Nephron progenitor cell (in vitro differentiated cells): ENCODE measurements around the gene P3H3.
"Not testable (repeated sequence)": the region's sequence is repeated elsewhere in the genome, so short reads cannot be mapped to it uniquely, and the experiment has no call there.

Source experiments
- DNase-seq: peaks from one replicate; pipeline ENCODE4 v3.0.0; 2021
- H3K27ac Mint-ChIP-seq: 2 replicates; pipeline ENCODE4 v1.8.0; 2021; ENCODE audit warnings: mild to moderate bottlenecking, moderate library complexity, mixed read lengths
- H3K27me3 Mint-ChIP-seq: 2 replicates; pipeline ENCODE4 v1.8.0; 2021; ENCODE audit warnings: mild to moderate bottlenecking, low read depth, mixed read lengths; ENCODE audit not compliant: poor library complexity
- H3K36me3 Mint-ChIP-seq: 2 replicates; pipeline ENCODE4 v1.8.0; 2021; ENCODE audit warnings: low read depth, mixed read lengths
- H3K4me1 Mint-ChIP-seq: 2 replicates; pipeline ENCODE4 v1.8.0; 2021; ENCODE audit warnings: mixed read lengths
- H3K4me3 Mint-ChIP-seq: 2 replicates; pipeline ENCODE4 v1.8.0; 2021; ENCODE audit warnings: mild to moderate bottlenecking, moderate library complexity, mixed read lengths
- H3K9me3 Mint-ChIP-seq: 2 replicates; pipeline ENCODE4 v1.8.0; 2021; ENCODE audit warnings: mild to moderate bottlenecking, moderate library complexity, mixed read lengths
- TF ChIP-seq, protein P1 (sequence below): fragments of 200-600 bp; sonication (generic); IDR thresholded peaks from 2 replicates; pipeline ENCODE4 v1.5.0; 2021; ENCODE audit warnings: antibody characterized with exemption

The P3H3 gene

DNA sequence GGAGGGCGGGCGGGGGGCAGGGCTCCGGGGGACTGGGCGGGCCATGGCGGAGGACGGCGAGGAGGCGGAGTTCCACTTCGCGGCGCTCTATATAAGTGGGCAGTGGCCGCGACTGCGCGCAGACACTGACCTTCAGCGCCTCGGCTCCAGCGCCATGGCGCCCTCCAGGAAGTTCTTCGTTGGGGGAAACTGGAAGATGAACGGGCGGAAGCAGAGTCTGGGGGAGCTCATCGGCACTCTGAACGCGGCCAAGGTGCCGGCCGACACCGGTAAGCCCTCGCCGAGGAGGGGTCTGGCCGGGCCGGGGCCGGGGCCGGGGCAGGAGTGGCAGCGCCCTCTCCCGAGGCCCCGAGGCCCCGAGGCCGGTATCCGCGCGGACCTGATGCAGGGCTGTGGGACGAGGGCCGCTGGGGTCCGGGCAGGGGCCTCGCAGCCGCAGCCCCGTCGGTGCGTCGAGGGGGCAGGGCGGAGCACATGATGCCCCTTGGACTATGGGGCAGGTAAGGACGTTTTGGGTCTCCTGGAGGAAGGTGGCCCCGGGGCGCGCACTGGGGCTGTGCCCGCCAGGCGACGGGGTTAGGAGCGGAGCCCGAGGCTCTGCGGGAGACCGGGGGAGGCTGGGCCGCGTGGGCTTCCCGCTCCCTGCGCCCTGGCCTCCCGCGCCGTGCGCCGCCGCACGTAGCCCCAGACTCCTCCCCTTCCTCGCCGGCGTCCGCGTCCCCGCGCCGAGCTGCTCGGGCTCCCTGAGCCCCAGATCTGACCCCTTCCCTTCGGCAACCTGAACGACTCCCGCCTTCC lies 39.4 kb downstream of the P3H3 start, which contains the start of gene TPI1:
TPI1 (plus strand) TSS at position 119 of the 798 bp plus-strand sequence; CDS start at position 155, 36 bp downstream.
- H3K4me3 Mint-ChIP-seq = peak within 1 kb of the TSS; percentile 94
- DNase-seq = peak; percentile 91

DNA sequence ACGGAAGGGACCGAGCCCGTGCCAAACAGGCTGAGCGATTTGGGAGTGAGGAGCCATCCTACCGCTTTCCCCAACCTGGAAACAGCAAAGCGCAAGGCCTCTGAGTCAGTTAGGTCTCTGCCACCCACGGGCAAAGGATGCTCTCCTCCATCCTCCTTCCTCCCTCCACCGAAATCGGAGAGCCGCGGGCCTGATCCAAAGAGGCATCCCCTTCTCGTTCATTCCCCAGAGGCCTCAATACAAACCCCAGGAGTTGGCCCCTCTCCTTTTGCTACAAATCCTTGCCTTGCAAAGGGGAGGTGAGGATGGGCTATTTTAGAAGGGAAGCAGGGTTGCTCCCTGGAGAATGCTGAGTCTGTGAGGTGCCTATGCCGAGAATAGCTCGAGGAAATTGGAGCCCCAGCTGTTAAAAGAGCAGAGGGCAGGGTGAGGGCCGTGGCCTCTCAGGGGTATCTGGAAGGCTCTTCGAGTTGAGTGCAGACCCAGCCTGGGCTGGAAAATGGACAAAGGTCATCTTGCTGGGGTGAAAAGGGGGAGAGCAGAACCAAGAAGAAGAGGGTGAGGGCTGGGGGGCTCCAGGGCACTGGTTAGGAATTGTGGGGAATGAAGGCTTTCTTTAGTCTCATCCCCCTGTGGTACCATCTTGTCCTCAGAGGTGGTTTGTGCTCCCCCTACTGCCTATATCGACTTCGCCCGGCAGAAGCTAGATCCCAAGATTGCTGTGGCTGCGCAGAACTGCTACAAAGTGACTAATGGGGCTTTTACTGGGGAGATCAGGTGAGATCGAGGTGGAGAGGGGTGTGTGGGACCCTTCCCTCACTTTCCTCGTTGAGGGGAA lies 40.2 kb downstream of the P3H3 start:
- H3K36me3 Mint-ChIP-seq = peaks cover 52% of the 10 kb centered on the region
- H3K4me1 Mint-ChIP-seq = peaks cover 58% of the 10 kb centered on the region
- no peaks in the 10 kb centered on the region for H3K9me3 Mint-ChIP-seq
- H3K27ac Mint-ChIP-seq = peak overlapping the region; percentile 93
- peak overlapping the region; percentile 94 for H3K4me3 Mint-ChIP-seq
- TF ChIP-seq, protein P1, sequence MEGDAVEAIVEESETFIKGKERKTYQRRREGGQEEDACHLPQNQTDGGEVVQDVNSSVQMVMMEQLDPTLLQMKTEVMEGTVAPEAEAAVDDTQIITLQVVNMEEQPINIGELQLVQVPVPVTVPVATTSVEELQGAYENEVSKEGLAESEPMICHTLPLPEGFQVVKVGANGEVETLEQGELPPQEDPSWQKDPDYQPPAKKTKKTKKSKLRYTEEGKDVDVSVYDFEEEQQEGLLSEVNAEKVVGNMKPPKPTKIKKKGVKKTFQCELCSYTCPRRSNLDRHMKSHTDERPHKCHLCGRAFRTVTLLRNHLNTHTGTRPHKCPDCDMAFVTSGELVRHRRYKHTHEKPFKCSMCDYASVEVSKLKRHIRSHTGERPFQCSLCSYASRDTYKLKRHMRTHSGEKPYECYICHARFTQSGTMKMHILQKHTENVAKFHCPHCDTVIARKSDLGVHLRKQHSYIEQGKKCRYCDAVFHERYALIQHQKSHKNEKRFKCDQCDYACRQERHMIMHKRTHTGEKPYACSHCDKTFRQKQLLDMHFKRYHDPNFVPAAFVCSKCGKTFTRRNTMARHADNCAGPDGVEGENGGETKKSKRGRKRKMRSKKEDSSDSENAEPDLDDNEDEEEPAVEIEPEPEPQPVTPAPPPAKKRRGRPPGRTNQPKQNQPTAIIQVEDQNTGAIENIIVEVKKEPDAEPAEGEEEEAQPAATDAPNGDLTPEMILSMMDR = no peak
- peaks cover 4% of the 10 kb centered on the region for H3K27me3 Mint-ChIP-seq
- no peak for DNase-seq

More for the DNA sequence above, 39.4 kb downstream of the P3H3 start, which contains the start of gene TPI1:
- Mint-ChIP-seq H3K36me3 (peaks cover 57% of the 10 kb centered on the region), H3K27ac (peak within 1 kb of the TSS; percentile 93), H3K27me3 (peaks cover 4% of the 10 kb centered on the region), H3K9me3 (no peaks in the 10 kb centered on the region), H3K4me1 (peaks cover 58% of the 10 kb centered on the region)
- TF ChIP-seq, protein P1 = no peak

DNA sequence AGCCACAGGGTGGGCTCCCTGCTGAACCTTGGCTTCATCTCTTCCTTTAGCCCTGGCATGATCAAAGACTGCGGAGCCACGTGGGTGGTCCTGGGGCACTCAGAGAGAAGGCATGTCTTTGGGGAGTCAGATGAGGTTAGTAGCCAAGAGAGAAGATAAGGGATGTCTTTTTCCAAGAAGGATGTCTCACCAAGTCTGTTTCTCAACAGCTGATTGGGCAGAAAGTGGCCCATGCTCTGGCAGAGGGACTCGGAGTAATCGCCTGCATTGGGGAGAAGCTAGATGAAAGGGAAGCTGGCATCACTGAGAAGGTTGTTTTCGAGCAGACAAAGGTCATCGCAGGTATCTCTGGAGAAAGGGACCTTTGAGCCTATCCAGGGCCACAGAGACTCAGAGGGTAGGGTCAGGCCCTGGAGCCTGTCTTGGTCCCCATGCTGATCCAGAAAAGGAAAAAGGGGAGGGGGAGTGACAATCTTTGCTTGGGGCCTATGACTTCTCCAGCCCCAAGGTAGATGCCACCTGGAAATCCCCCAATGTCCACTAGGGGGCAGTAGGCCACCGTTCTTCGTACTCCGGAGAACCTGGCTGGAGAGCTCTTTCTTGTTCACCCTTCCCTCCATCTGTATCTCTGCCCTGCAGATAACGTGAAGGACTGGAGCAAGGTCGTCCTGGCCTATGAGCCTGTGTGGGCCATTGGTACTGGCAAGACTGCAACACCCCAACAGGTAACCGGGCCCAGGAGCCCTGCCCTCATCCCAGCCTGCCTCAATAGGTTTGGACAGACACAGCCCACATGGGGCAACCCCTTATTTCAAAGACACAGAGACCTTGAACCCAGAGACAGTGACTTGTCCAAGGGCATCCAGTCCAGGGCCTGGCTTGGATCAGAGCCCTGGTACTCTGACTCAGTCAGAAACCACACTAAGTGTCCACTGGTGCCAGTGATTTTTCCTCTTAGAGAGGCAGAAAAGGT lies 41.1 kb downstream of the P3H3 start:
- Mint-ChIP-seq H3K36me3 (peaks cover 45% of the 10 kb centered on the region), H3K27ac (peak overlapping the region; percentile 93), H3K4me1 (peaks cover 63% of the 10 kb centered on the region), H3K9me3 (no peaks in the 10 kb centered on the region), H3K27me3 (peaks cover 4% of the 10 kb centered on the region), H3K4me3 (peak overlapping the region; percentile 94)
- peak; percentile 91 for DNase-seq
- TF ChIP-seq, protein P1 = peak; percentile 94

DNA sequence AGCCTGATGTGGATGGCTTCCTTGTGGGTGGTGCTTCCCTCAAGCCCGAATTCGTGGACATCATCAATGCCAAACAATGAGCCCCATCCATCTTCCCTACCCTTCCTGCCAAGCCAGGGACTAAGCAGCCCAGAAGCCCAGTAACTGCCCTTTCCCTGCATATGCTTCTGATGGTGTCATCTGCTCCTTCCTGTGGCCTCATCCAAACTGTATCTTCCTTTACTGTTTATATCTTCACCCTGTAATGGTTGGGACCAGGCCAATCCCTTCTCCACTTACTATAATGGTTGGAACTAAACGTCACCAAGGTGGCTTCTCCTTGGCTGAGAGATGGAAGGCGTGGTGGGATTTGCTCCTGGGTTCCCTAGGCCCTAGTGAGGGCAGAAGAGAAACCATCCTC lies 42.1 kb downstream of the P3H3 start:
- H3K27ac Mint-ChIP-seq = peak overlapping the region; percentile 67
- not testable (repeated sequence) for DNase-seq, H3K27me3 Mint-ChIP-seq, H3K9me3 Mint-ChIP-seq
- peaks cover 60% of the 10 kb centered on the region for H3K4me1 Mint-ChIP-seq
- peaks cover 36% of the 10 kb centered on the region for H3K36me3 Mint-ChIP-seq
- peak overlapping the region; percentile 94 for H3K4me3 Mint-ChIP-seq

DNA sequence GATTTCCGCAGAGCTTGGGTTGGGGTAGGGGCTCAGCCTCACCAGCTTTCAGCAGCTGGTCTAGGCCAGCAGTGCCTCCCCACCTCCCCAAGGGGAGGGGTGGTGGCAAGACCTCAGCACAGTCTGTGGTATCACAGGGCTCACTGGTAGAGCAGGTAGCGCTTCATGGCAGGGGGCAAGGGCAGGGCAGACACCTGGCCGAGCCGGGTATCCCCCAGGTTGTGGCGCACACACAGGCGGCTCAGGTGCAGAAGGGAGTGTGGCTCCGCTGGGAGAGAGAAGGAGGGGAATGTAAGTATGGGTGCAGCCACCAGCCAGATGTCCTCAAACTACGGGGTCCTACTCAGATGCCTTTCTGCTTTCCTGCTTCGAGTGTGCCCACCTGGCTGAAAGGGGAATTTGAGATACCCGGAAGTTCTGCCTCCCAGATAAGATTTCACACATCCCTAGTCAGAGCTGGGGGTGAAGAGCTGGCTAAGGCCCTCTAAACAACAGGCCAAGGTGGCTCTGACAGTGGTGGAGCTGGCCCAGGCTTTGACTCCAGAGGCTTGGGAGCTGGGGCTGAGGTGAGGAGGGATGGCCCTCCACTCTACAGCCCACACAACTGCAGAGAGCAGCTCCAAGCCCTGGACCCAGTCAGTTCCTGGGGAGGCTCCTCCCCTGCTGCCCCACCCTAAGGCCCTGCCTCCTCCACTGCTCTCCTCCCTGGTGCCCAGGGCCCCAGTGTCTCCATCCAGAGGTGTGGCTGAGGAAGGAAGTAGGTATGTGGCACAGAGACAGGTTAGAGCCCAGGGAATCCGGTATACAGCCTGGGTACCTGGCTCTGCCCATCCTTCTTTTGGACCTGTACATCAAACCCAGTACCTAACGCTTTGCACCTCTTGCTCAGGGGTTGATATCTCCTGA lies 43.1 kb downstream of the P3H3 start:
- H3K4me1 Mint-ChIP-seq = peaks cover 52% of the 10 kb centered on the region
- DNase-seq = no peak
- peaks cover 3% of the 10 kb centered on the region for H3K27me3 Mint-ChIP-seq
- peak overlapping the region; percentile 38 for H3K27ac Mint-ChIP-seq
- H3K9me3 Mint-ChIP-seq = no peaks in the 10 kb centered on the region
- TF ChIP-seq, protein P1 = no peak
- H3K4me3 Mint-ChIP-seq = peak overlapping the region; percentile 89
- peaks cover 35% of the 10 kb centered on the region for H3K36me3 Mint-ChIP-seq
